Femur (tissue), 1 donor: Measurements from ENCODE around the gene PEAK3.

Experiments
- DNase-seq: peaks from one replicate; pipeline ENCODE4 v3.0.0-alpha.2; 2017

The PEAK3 gene

DNA sequence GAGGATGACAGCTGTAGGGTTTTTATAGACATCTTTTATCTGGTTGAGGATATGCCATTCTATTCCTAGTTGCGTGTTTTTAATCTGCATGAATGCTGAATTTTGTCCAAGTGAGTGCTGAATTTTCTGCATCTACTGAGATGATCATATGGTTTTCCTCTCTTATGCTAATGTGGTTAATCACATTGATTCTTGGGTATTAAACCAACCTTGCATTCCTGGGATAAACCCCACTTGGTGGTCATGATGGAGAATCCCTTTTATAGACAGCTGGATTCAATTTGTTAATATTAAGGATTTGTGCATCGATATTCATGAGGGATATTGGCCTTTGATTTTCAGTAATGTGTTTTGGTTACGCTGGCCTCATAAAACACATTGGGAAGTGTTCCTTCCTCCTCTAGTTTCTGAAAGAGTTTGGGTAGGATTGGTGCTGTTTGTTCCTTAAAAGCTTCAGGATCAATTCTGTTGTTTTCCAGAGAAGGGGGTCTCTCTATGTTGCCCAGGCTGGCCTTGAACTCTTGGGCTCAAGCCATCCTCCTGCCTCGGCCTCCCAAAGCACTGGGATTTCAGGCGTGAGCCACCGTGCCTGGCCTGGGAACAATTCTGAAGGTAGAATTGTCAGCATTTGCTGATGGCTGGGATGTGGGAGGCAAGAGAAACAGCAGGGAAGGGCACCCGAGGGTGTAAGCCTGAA, 33.3 kb upstream of the PEAK3 start:
- no peak for DNase-seq

DNA sequence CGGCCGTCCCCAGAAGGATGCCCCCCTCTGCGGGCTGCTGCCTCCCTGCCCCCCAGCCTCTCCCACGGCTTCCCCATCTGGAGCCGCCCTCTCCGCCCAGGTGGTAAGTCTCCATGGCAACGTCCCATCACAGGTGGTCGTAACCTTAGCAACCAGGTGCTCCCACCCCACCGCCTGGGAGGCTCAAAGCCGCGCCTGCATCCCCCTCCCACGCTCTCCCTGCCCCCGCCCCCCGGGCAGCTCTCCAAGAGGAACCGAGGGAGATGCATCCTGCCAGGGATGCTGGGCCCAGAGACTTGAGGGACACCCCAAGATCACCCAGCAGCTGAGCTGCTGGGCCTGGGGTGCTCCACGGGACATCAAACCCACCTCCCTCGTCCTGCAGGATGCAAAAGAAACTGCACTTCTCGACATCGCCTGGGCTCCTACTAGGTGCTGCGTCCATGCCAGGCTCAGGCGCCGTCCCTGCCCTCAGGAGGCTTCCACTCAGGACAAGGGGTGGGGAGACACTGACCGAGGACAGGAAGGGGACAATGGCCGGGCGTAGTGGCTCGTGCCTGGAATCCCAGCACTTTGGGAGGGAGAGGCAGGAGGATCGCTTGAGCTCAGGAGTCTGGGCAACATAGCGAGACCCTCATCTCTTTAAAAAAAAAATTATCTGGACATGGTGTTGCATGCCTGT, 31.0 kb upstream of the PEAK3 start:
- DNase-seq: no peak

DNA sequence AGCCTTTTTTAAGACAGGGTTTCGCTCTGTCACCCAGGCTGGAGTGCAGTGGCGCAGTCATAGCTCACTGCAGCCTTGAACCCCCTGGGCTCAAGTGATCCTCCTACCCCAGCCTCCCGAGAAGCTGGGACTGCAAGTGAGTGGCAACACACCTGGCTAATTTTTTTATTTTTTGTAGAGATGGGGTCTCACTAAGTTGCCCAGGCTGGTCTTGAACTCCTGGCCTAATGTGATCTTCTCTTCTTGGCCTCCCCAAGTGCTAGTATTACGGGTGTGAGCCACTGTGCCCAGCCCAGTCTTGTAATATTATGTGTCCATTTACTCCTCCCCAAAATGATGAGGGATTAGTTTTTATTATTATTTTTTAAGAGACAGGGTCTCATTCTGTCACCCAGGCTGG, 29.1 kb upstream of the PEAK3 start:
- DNase-seq: no peak

DNA sequence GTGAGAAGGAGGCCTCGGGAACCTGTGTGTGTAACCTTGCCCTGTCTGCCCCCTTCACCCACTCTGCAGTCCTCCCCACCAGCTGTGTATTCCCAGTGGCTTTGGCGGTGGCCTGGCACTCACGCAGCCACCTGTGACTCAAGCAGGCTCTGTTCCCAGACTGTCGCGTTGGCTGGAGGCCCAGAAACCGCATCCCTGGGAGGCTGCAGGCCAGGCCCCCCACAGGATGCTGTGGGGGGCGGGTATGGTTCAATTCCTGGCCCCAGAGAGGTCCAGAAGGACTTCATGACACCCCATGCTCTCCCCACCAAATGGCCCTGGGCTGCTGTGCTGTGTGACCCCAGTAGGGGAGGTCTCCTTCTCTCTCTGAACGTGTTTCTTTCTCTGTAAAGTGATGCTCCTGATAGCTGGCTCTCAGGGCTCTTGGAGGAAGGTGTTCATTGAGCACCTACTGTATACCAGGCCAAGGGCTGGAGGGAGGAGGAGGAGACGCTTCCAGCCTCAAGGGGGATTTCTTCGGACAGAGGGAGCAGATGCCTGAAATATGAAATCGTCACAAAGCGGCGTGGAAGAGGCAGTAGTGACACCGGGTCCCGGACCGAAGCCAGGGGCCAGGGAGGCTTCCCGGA, 27.9 kb upstream of the PEAK3 start:
- no peak for DNase-seq

DNA sequence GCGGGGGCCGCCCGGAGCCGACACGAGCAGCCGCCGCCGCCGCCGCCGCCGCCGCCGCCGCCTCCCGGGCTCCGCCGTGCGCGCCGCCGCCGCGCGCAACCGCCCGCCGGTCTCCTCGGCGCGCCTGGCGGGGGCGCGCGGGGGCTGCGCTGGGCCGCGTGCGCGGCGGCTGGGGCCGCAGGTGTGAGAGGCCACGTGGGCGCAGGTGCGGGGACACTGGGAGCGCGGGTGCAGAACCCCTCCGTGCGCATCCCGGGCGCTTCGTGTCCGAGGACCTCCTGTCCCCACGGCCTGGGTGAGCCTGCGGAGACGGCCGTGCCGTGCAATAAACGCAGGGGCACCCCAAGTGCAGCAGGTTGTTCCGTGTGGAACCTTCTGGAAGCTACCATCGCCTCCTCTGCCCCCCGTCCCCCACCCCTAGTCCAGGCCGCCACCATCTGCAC, 26.2 kb upstream of the PEAK3 start, which contains the start of gene LINGO3:
TSS of gene LINGO3 (minus strand) at position 41 of the 443 bp plus-strand sequence. CDS start 16,378 bp downstream, outside the sequence.
- no peak for DNase-seq

GRCh38 chr19:2307518-2308012, 25.6 kb upstream of the PEAK3 start:
- DNase-seq: no peak

DNA sequence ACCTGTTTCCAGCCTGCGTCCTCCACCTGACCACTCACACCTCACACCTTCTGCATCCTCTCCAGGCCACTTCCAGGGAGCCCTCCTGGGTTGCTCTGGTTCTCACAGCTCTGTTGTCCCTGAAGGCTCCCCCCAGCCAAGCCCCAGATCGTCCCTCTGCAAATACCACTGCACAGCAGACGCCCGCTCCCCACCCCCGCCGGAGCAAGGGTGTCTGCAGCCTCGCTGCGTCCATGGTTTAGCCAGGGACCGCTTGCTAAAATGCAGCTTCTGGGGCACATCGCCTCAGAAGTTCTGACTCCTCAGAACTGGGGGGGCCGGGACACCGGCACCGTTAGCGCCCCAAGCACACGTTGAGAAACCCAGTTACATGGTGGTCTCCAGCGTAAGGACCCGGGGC, 25.0 kb upstream of the PEAK3 start:
- no peak for DNase-seq

- no peak for DNase-seq
Measured at GRCh38 chr19:2306281-2306806, 24.4 kb upstream of the PEAK3 start.

DNA sequence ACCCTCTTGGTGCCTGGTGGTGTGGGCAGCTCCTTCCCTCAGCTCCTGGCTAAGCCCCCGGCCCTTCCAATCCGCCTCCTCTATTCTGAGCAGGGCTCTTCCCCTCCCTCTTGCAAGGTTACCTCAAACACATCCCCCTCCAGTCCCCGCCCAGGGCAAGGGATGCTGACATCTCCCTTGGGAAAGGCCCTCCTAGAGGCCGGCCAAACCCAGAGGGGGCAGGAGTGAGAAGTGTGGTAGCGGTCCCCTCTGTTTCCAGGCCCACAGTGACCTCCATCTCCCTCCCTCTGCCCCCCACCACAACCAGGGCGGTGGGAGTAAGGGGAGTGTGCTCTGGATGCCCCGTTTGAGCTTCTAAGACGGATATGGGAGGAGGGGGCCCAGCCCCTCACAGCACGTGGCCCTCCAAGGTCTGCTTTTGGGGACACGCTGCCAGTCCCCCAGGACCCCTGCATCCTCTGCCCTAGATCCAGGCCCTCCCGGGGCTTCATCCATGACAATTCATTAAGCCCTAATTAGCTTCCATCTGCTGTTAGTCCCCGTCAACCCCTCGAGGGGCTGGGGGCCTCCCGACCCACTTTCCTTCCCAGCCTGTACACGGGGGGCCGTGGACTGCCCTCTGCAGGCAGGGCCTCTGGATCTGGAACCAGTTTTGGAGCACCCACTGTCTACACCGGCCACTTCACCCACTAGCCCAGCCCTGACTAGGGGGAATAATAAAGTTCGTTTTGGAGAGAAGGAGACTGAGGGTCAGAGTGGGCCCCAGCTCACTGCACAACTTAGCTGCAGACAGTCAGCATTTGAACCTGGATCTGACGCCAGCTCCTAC, 23.7 kb upstream of the PEAK3 start:
- no peak for DNase-seq

DNA sequence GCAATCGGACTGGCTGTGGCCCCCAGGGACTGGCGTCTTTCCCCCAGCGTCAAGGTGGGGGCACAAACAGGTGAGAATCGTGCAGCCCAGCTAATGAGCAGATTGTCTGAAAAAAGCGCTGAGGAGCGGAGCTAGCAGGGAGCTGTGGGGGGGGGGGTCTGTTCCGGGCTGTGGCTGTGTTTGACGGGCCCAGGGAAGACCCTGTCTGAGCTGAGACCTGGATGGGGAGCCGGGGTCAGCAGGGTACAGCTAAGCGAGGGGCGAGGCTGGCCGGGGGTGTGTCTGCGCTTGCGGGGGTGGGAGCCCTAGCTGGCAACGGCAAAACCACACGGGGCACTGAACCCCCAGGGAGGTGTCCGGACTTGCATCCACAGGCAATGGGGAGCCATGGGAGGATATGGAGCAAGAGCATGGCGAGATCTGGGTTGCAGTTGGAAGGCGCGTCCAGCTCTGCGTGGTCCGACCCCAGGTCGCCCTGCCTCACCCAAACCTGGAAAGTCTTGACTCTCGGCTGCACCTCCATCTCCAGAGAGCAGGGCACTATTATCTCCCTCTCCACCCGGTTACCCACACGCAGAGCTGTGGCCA, 21.3 kb upstream of the PEAK3 start:
- no peak for DNase-seq

GRCh38 chr19:2302319-2303210, 20.6 kb upstream of the PEAK3 start:
- DNase-seq: peak; percentile 70

DNA sequence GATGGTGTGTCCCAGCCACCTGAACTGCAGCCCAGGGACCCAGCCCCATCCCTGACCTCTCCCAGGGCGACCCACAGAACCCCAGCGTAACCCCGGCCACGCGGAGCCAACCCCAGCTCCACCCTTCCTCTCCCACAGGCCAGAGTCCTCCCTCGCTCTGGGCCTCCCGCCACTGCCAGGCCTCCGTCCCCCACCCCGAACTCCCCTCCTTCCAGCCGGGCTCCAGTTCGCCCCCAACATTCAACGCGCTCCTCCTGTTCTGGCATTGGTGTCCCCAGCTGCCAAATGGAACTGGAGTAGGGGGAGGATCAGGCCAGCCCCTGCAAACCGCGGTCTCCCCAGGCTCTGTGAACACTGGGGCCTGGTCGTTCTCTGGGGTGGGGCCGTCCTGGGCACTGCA, 18.6 kb upstream of the PEAK3 start:
- no peak for DNase-seq

- DNase-seq: no peak
Measured at GRCh38 chr19:2296141-2296540, 14.2 kb upstream of the PEAK3 start.

GRCh38 chr19:2294687-2295335, 12.8 kb upstream of the PEAK3 start:
- no peak for DNase-seq

DNA sequence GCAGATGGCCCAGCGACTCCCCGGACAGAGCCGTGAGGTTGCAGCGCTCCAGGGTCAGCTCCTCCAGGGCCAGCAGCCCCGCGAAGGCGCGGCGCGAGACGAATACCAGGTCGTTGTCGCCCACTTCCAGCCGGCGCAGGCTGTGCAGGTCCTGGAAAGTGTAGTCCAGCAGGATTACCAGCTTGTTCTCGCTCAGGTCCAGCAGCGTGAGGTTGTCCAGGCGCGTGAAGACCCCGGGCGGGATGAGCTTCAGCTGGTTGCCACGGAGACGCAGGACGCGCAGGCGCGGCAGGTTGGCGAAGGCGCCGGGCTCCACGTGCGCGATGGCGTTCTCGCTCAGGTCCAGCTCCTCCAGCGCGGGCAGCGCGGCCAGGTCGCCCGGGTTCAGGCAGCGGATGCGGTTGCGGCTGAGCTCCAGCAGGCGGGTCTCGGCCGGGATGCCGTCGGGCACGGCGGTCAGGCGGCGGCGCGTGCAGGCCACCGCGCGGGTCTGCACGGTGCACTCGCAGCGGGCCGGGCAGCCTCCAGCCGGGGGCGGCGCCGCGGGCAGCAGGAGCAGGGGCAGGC, 9.3 kb upstream of the PEAK3 start:
- DNase-seq: no peak

DNA sequence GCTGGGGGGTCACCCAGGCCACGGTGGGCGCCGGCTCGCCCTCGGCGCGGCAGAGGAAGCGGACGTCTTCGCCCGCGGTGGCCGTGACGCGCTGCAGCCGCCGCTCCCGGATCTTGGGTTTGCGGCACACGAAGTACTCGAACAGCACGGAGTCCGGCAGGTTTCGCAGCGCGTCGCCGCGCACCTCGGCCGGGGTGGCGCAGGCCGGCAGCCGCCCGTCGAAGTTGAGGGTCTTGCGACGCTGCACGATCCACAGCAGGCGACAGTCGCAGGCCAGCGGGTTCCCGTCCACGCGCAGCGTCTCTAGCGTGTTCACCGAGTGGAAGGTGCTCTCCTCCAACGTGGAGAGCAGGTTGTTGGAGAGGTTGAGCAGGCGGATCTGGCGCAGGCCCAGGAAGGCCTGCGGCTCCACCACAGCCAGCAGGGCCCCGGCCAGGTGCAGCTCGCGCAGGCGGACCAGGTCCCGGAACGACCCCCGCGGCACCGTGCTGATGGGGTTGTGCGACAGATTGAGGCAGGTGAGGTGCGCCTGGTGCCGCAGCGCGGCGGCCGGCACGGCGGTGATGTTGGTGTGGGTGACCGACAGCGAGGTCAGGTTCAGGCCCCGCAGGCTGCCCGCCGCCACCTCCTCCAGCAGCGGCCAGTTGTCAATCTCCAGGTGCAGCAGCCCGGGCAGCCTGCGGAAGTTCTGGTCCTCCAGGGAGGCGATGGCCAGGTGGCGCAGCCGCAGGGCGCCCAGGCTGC, 8.6 kb upstream of the PEAK3 start:
- DNase-seq: no peak

GRCh38 chr19:2289714-2290435, 7.9 kb upstream of the PEAK3 start:
- no peak for DNase-seq

- DNase-seq: no peak
Measured at GRCh38 chr19:2288818-2289713, 7.1 kb upstream of the PEAK3 start.
